Measurements from ENCODE around the gene POU2F2.
"Not testable (repeated sequence)": the region's sequence is repeated elsewhere in the genome, so short reads cannot be mapped to it uniquely, and the experiment has no call there.

POU2F2 gene

GRCh38 chr19:42124386-42124901 is 7.8 kb downstream of the POU2F2 start:
- no peak for DNase-seq

GRCh38 chr19:42123765-42124164 is 8.5 kb downstream of the POU2F2 start:
- DNase-seq: no peak

GRCh38 chr19:42122691-42123607 is 9.3 kb downstream of the POU2F2 start:
- no peak for DNase-seq

GRCh38 chr19:42121656-42122069 is 10.6 kb downstream of the POU2F2 start:
- DNase-seq: no peak

GRCh38 chr19:42121036-42121621 is 11.1 kb downstream of the POU2F2 start:
- no peak for DNase-seq

- DNase-seq: no peak
Measured at GRCh38 chr19:42120276-42120980, 11.8 kb downstream of the POU2F2 start.

GRCh38 chr19:42117076-42117475 is 15.2 kb downstream of the POU2F2 start:
- no peak for DNase-seq

- DNase-seq: no peak
Measured at GRCh38 chr19:42116308-42117075, 15.8 kb downstream of the POU2F2 start.

GRCh38 chr19:42115705-42116104 is 16.5 kb downstream of the POU2F2 start:
- DNase-seq: no peak

- no peak for DNase-seq
Measured at GRCh38 chr19:42115219-42115618, 17.0 kb downstream of the POU2F2 start.

- peak; percentile 63 for DNase-seq
Measured at GRCh38 chr19:42114412-42114811, 17.8 kb downstream of the POU2F2 start.

- peak; percentile 36 for DNase-seq
Measured at GRCh38 chr19:42113641-42114348, 18.5 kb downstream of the POU2F2 start.

- no peak for DNase-seq
Measured at GRCh38 chr19:42111811-42112210, 20.4 kb downstream of the POU2F2 start.

GRCh38 chr19:42111384-42111783 is 20.9 kb downstream of the POU2F2 start:
- no peak for DNase-seq

GRCh38 chr19:42110658-42111057 is 21.6 kb downstream of the POU2F2 start:
- no peak for DNase-seq

GRCh38 chr19:42109896-42110295 is 22.4 kb downstream of the POU2F2 start:
- DNase-seq: no peak

GRCh38 chr19:42108527-42109389 is 23.5 kb downstream of the POU2F2 start:
- peak; percentile 75 for DNase-seq

- DNase-seq: no peak
Measured at GRCh38 chr19:42105368-42105767, 26.9 kb downstream of the POU2F2 start.

GRCh38 chr19:42102877-42103276 is 29.4 kb downstream of the POU2F2 start:
- no peak for DNase-seq

- DNase-seq: not testable (repeated sequence)
Measured at GRCh38 chr19:42100241-42100640, 32.0 kb downstream of the POU2F2 start.

GRCh38 chr19:42099336-42099925 is 32.8 kb downstream of the POU2F2 start:
- DNase-seq: no peak

Data from NCI-H1092 treated with DMSO at 0.1 percent for 48 hours (cell line).